Panc1 (cell line): ENCODE results near the gene VKORC1. TPM values are rescaled to one million over a fixed set of nuclear protein-coding genes. Genes with fewer than 3 reads are reported as not detected.

ENCODE experiments used
- ATAC-seq: fragments of 200-7000 bp; cut with Tn5 transposase; 2 replicates; pipeline ENCODE4 v1.9.1; 2020; ENCODE audit warnings: mild to moderate bottlenecking, moderate library complexity
- BruUV-seq: library from RNA; stranded (reverse); fragments of 400-500 nt; replicated peaks from 2 replicates; lab custom pipeline; 2021; lab: Mats Ljungman, UMichigan
- CTCF ChIA-PET: fragments of 300-600 bp; sonication (Branson Sonifier 250); formaldehyde crosslinking; loops from one replicate; lab custom pipeline; 2022; ENCODE audit warnings: antibody characterized with exemption; lab: Charles Lee
- POLR2A ChIA-PET: fragments of 300-600 bp; sonication (Branson Sonifier 250); formaldehyde crosslinking; loops from one replicate; lab custom pipeline; 2022; ENCODE audit warnings: antibody characterized with exemption; lab: Charles Lee
- DNase-seq: peaks from one replicate; pipeline ENCODE4 v3.0.0-alpha.2; 2010; ENCODE audit warnings: low read depth, low spot score
- H3K27ac ChIP-seq: 2 replicates; pipeline ENCODE4 v1.5.1; 2011; ENCODE audit warnings: mild to moderate bottlenecking, low read length, inconsistent platforms
- H3K27me3 ChIP-seq: fragments of 200-500 bp; sonication (Bioruptor generic); 2 replicates; pipeline ENCODE4 v1.6.0; 2014; ENCODE audit warnings: low read length, inconsistent platforms; ENCODE audit not compliant: control insufficient read depth, insufficient read depth
- H3K36me3 ChIP-seq: fragments of 200-500 bp; sonication (Bioruptor generic); 2 replicates; pipeline ENCODE4 v1.5.1; 2014; ENCODE audit warnings: inconsistent platforms, mild to moderate bottlenecking, low read length, moderate library complexity; ENCODE audit not compliant: control insufficient read depth, insufficient read depth
- H3K4me1 ChIP-seq: 2 replicates; pipeline ENCODE4 v1.5.1; 2011; ENCODE audit warnings: inconsistent platforms, mild to moderate bottlenecking, low read length, moderate library complexity; ENCODE audit not compliant: control insufficient read depth, insufficient read depth
- H3K4me3 ChIP-seq, 2 experiments: 2 replicates each; pipeline ENCODE4 v1.5.1; 2011 to 2012; ENCODE audit warnings: low read depth in 2 of 2, low read length in 2 of 2, mild to moderate bottlenecking in 2 of 2, inconsistent platforms in 1 of 2, moderate library complexity in 1 of 2
- H3K9me3 ChIP-seq: fragments of 200-500 bp; sonication (Bioruptor generic); 2 replicates; pipeline ENCODE4 v1.5.1; 2014; ENCODE audit warnings: low read depth, mild to moderate bottlenecking, inconsistent platforms, low read length, moderate library complexity; ENCODE audit not compliant: control insufficient read depth, insufficient read depth
- POLR2AphosphoS5 ChIP-seq: IDR thresholded peaks from 2 replicates; pipeline ENCODE4 v1.6.1; 2012; ENCODE audit warnings: mild to moderate bottlenecking, low read depth, low read length, moderate library complexity
- SIN3A ChIP-seq: IDR thresholded peaks from 2 replicates; pipeline ENCODE4 v1.6.1; 2012; ENCODE audit warnings: low read depth, mild to moderate bottlenecking, low read length, moderate library complexity, borderline replicate concordance; ENCODE audit not compliant: insufficient read depth
- TCF7L2 ChIP-seq: IDR thresholded peaks from 2 replicates; pipeline ENCODE4 v1.6.1; 2011; ENCODE audit warnings: mild to moderate bottlenecking, low read depth, low read length, inconsistent platforms
- in situ Hi-C: cut with HindIII; loops from 2 replicates; pipeline ENCODE4 v1.10.0; 2016; ENCODE audit warnings: low sequenced_read_pairs, low pct_unique_long_range_greater_than_20kb
- intact Hi-C: fragments of 100-400 bp; cut with micrococcal nuclease; formaldehyde crosslinking; loops from one replicate; pipeline ENCODE4 v1.10.0; 2022; ENCODE audit not compliant: unreplicated experiment
- total RNA-seq: library from RNA; stranded (reverse); gene quantifications from one replicate; pipeline ENCODE4 v1.2.1, GENCODE V29; 2021; ENCODE audit not compliant: unreplicated experiment
- TF ChIP-seq, protein P1 (sequence below), 2 experiments: IDR thresholded peaks; 2 replicates each; pipeline ENCODE4 v1.6.1; 2011 to 2012; ENCODE audit warnings: low read depth in 2 of 2, control low read depth in 1 of 2, low read length in 1 of 2, mild to moderate bottlenecking in 1 of 2, moderate library complexity in 1 of 2; ENCODE audit not compliant: insufficient read depth in 1 of 2
- TF ChIP-seq, protein P2 (sequence below): fragments of 450-650 bp; IDR thresholded peaks from 2 replicates; pipeline ENCODE4 v1.5.1; 2017; ENCODE audit warnings: mild to moderate bottlenecking

VKORC1 gene
- total RNA-seq, 1 experiment from 2014 or later = 109 TPM

DNA sequence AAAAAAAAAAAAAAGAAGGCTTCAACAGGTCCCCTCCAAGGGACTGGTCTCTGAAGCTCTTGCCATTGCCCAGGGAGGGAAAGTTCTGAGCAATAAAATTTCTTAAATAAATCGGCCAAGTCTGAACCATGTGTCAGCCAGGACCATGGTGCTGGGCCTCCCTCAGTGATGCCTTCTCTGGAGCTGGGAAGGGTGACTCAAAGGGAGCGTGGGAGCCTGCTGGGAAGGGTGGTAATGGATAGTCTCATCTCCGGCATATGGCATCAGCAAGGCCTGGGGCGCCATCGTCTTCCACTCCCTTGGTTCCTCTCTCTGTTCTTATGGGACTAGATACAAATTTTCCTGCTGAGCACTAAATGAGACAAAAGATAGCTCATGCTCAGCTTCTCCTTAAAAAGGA lies 2.3 kb downstream of the VKORC1 start:
- in situ Hi-C loops (no loop called here), intact Hi-C loops (loop anchor here (10.0 kb wide), 1 partner anchor 58 kb away; the partner anchor contains the start of gene STX4)
- TF ChIP-seq POLR2AphosphoS5 (no peak), TCF7L2 (no peak), SIN3A (no peak)
- TF ChIP-seq, protein P1, sequence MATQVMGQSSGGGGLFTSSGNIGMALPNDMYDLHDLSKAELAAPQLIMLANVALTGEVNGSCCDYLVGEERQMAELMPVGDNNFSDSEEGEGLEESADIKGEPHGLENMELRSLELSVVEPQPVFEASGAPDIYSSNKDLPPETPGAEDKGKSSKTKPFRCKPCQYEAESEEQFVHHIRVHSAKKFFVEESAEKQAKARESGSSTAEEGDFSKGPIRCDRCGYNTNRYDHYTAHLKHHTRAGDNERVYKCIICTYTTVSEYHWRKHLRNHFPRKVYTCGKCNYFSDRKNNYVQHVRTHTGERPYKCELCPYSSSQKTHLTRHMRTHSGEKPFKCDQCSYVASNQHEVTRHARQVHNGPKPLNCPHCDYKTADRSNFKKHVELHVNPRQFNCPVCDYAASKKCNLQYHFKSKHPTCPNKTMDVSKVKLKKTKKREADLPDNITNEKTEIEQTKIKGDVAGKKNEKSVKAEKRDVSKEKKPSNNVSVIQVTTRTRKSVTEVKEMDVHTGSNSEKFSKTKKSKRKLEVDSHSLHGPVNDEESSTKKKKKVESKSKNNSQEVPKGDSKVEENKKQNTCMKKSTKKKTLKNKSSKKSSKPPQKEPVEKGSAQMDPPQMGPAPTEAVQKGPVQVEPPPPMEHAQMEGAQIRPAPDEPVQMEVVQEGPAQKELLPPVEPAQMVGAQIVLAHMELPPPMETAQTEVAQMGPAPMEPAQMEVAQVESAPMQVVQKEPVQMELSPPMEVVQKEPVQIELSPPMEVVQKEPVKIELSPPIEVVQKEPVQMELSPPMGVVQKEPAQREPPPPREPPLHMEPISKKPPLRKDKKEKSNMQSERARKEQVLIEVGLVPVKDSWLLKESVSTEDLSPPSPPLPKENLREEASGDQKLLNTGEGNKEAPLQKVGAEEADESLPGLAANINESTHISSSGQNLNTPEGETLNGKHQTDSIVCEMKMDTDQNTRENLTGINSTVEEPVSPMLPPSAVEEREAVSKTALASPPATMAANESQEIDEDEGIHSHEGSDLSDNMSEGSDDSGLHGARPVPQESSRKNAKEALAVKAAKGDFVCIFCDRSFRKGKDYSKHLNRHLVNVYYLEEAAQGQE (IDR thresholded peaks at IDR 0.05; ENCODE audit: insufficient read depth in 1 of 2, low read depth in 2 of 2, low read length in 1 of 2) = no peak
- TF ChIP-seq, protein P2, sequence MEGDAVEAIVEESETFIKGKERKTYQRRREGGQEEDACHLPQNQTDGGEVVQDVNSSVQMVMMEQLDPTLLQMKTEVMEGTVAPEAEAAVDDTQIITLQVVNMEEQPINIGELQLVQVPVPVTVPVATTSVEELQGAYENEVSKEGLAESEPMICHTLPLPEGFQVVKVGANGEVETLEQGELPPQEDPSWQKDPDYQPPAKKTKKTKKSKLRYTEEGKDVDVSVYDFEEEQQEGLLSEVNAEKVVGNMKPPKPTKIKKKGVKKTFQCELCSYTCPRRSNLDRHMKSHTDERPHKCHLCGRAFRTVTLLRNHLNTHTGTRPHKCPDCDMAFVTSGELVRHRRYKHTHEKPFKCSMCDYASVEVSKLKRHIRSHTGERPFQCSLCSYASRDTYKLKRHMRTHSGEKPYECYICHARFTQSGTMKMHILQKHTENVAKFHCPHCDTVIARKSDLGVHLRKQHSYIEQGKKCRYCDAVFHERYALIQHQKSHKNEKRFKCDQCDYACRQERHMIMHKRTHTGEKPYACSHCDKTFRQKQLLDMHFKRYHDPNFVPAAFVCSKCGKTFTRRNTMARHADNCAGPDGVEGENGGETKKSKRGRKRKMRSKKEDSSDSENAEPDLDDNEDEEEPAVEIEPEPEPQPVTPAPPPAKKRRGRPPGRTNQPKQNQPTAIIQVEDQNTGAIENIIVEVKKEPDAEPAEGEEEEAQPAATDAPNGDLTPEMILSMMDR = no peak
- BruUV-seq = no TSS peak
- Histone ChIP-seq H3K9me3 (no peaks in the 10 kb centered on the region), H3K27ac (no peak overlapping the region), H3K36me3 (no peaks in the 10 kb centered on the region; the same call in 1 of the 2 replicates), H3K4me1 (peaks cover 7% of the 10 kb centered on the region; the same call in 1 of the 2 replicates), H3K4me3 (no peak overlapping the region), H3K27me3 (no peaks in the 10 kb centered on the region)
- POLR2A ChIA-PET = interaction anchor here (0.6 to 0.9 kb wide), 2 partner anchors 25 to 44 kb away, joined by 3 to 6 read pairs; partner anchors contain the start of gene KAT8
- ATAC-seq = no peak
- CTCF ChIA-PET = interaction anchor here (0.6 kb wide), 2 partner anchors 25 to 338 kb away, joined by 3 to 4 read pairs; no protein-coding TSS in a partner anchor
- DNase-seq = no peak

DNA sequence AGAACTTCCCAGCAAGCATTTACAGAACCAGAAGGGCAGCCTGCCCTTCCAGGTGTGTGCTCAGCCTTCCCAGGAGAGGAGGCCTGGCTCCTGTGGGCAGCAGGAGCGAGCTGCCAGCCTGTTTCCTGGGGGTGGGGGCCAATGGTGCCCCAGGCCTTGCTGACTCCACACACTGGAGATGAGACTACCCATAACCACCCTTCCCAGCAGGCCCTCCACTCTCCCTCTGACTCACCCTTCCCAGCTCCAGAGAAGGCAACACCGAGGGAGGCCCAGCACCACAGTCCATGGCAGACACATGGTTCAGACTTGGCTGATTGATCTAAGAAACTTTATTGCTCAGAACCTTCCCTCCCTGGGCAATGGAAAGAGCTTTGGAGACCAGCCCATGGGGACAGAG lies 4.1 kb downstream of the VKORC1 start:
- Histone ChIP-seq H3K4me3 (no peak overlapping the region), H3K4me1 (peaks cover 4% of the 10 kb centered on the region), H3K36me3 (no peaks in the 10 kb centered on the region; the same call in 1 of the 2 replicates), H3K27me3 (no peaks in the 10 kb centered on the region), H3K27ac (no peak overlapping the region), H3K9me3 (no peaks in the 10 kb centered on the region)
- DNase-seq (no peak), ATAC-seq (no peak)
- in situ Hi-C loops = no loop called here
- CTCF ChIA-PET = interaction anchor here (0.7 kb wide), 1 partner anchor 93 kb away, joined by 3 read pairs; no protein-coding TSS in a partner anchor
- POLR2A ChIA-PET = no interaction called here
- intact Hi-C loops = loop anchor here (10.0 kb wide), 1 partner anchor 56 kb away; the partner anchor contains the start of gene STX4
- BruUV-seq = no TSS peak
- TF ChIP-seq POLR2AphosphoS5 (no peak), TCF7L2 (no peak), SIN3A (no peak)
- TF ChIP-seq, protein P1 (IDR thresholded peaks at IDR 0.05; ENCODE audit: insufficient read depth in 1 of 2, low read depth in 2 of 2, low read length in 1 of 2) = no peak
- TF ChIP-seq, protein P2 = no peak
